Activated CD8-positive, alpha-beta memory T cell treated with anti-CD3 and anti-CD28 coated beads for 36 hours (primary cell): ENCODE results near the gene ARHGAP10. TPM values are rescaled to one million over a fixed set of nuclear protein-coding genes. Genes with fewer than 3 reads are reported as not detected.

ENCODE experiments used
- CTCF ChIA-PET: fragments of 350-600 bp; sonication (Branson Sonifier 250); formaldehyde crosslinking; loops from one replicate; lab custom pipeline; 2021; ENCODE audit warnings: antibody characterized with exemption; lab: Charles Lee
- POLR2A ChIA-PET: fragments of 350-600 bp; sonication (Branson Sonifier 250); formaldehyde crosslinking; loops from one replicate; lab custom pipeline; 2021; ENCODE audit warnings: antibody characterized with exemption; lab: Charles Lee
- total RNA-seq, 2 experiments: library from RNA; stranded (reverse); gene quantifications; one replicate each; pipeline ENCODE4 v1.2.3, GENCODE V29; 2021

Gene ARHGAP10
- total RNA-seq, 2 experiments from 2014 or later: 8.7 to 9.5 TPM

DNA sequence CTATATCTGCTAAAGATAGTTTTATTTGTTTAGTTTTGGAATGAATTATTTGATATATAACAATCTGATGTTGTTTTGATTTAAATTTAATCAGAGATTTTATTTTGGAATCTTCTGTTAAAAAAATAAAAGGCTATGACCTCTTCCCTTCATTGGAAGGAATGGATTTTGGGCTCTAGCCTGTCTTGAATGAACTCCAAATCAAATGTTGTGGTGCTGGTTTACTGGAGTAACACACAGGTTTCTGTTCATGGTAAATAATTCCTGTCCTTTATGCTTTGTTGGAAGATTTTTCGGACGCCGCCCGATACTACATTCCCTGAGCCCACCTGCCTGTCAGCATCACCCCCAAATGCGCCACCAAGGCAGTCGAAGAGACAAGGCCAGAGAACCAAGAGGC is 291.1 kb downstream of the ARHGAP10 start:
- ChIA-PET POLR2A (no interaction called here), CTCF (no interaction called here)

DNA sequence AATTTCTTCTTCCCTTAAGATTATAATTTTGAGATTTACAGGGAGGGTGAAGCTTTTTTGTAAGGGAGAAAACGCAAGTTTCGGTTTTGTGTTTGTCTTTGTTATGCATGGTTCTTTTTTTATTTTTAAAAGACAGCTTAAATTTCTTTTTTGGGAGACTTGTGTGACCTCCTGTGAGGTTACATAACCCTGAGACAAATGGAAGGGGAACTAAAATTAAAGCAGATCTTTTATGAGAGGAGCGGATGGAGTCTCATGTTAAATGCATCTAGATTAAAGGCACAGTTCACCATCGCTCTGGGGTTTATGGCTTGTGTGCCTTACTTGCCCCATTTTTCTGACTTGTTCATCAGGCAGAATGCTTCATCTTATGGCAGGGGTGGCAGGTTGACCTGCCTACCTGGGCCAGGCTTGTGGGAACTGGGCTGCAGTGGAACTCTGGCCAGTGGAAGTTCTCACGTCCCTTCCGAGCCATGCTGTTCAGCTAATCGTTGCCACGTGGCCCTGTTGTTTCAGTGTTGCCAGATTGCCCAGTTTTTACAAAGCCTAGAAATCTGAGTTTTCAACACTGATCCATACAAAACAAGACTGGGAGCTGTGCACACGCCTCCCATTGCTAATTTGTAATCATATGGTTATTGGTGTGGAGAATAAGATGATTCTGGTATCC is 291.8 kb downstream of the ARHGAP10 start:
- ChIA-PET CTCF (no interaction called here), POLR2A (no interaction called here)

DNA sequence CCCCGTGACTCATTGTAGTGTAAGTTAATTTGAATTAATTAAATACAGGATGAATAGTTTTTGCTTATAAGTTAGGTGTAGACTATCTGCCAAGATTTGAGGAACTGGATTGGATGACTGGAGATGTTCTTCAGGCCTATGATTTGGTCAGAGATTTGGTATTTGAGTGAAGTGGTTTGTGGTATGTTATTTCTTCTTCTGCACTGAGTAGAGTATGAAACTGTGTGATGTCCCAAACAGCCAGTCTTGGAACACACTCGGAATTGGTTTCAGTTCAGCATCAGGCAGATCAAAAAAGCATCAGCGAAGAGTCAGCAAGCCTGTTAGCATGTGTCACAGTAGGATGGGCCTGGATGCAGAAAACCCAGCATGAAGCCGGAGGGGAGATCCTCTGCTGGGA is 294.1 kb downstream of the ARHGAP10 start:
- POLR2A ChIA-PET: no interaction called here
- CTCF ChIA-PET: no interaction called here

DNA sequence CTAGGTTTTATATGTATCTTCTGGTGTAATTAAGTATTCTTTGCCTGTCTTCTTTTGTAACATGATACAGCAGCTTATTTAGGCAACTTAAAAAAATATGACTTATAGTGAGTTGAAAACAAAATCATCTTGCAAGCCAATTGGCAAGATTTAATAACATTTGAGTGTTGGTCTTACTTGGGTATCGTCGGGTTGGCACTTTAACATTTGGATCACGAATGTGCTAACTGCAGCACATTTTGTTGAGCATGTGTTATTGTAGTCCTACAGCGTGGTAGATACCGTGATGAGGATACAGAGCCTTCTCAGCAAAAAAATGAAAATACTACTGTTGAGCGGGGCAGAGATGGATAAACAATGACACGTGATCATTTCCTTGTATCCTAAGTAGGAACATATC is 295.3 kb downstream of the ARHGAP10 start:
- ChIA-PET POLR2A (no interaction called here), CTCF (no interaction called here)

DNA sequence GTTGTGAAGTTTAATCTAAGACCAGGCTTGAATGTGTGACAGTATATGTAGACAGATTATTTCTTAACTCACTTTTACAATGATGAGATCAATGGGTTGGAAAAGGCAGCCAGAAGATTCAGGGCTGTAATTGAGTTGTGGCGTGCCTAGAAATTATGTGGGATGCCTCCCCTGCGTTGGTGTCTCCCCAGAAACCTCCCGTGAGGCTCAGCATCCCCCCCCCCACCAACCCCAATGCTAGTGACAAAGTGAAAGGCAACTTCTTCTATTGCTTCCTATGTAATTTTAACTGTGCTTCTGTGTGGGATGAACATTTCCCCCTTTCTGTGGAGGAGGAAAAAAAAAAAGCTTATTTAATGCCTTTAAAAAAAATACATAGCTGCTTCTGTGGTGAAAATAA is 297.9 kb downstream of the ARHGAP10 start:
- POLR2A ChIA-PET: no interaction called here
- CTCF ChIA-PET: interaction anchor here (1.0 kb wide), 1 partner anchor 163 kb away, joined by 3 read pairs; no protein-coding TSS in a partner anchor

DNA sequence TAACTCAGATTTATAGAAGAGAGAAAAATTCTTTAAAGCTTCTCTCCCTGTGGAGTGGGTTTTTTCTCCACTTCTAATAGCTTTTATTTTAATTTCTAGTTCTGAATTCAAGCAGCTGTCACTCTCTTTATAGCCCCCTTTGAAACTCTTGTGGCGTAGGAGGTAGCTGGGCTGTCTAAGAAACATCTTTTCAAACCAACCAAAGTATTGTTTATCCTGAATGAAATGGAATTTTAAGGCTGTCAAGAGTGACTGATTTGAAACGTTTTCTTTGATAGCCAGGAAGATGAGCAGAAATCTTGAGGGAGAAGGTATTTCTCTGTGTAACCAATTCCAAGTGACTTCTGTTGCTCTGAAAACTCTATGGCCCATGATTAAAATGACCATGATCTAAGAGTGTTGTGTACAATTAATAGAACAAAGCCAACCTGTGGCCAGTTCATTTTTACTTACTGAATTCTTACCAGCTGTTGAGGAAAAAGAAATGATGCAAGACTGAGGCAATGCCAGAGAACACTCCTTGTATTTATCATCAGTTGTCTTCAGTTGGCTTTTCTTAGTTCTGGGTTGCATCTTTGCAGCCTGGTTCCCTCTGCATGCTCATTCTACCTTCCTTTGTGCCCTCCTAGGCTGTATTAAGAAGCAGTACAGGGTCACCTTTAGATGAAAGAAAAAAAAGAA is 298.4 kb downstream of the ARHGAP10 start:
- ChIA-PET POLR2A (no interaction called here), CTCF (no interaction called here)

DNA sequence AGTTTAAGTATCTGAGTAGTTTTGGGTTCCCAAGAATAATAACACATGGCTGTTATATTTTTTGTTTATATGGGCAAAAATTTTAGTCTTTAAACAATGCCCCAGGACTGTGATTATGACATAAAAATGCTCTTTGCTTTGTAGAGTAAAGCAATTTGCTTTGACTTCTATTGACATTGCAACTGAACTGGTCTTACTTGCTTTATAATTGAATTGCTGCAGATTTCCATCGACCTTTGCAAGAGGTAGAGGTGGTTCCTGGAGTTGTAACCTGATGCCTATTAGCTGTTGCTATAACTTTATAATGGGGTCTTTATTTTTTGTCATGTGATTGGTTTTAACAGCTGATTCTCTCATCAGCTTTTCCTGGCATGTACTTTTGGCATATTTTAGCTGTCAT is 302.9 kb downstream of the ARHGAP10 start:
- POLR2A ChIA-PET: interaction anchor here (0.5 kb wide), 1 partner anchor 271 kb away, joined by 4 read pairs; no protein-coding TSS in a partner anchor
- CTCF ChIA-PET: no interaction called here

DNA sequence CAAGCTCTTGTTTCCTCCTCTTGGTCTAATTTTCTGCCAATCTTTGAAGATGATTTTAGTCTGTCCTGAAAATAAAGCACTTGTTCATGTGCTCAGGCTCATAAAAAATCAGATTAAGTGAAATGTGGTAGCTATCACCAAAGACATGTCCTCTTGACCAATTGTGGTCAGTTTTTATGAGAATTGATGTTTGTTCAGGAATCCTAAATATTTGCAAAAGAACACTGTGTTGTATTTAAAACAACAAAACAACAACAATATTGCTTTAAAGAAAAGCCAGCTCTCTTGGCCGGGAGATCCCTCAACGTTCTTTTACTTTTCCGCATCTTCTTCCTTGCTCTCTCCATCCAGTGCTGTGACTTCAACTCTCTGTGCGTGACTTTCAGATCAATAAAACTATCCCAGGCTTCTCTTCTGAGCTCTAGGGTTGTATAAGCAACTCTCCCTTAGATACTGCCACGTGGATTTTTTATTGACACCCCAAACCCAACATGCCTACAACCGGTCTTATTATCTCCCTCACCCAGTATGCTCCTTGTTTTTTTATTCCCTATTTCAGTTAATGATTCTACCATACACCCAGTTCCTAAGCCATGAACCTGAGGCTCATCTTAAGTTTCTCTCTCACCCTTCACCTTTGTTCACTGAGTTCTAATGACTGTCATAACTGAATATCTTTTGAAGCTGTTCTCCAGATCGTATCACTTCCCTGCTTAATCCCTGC is 309.9 kb downstream of the ARHGAP10 start:
- POLR2A ChIA-PET: interaction anchor here (0.9 kb wide), 1 partner anchor 20 kb away, joined by 3 read pairs; no protein-coding TSS in a partner anchor
- CTCF ChIA-PET: interaction anchor here (0.5 to 1.0 kb wide), 2 partner anchors 18 to 385 kb away, joined by 3 to 4 read pairs; no protein-coding TSS in a partner anchor

DNA sequence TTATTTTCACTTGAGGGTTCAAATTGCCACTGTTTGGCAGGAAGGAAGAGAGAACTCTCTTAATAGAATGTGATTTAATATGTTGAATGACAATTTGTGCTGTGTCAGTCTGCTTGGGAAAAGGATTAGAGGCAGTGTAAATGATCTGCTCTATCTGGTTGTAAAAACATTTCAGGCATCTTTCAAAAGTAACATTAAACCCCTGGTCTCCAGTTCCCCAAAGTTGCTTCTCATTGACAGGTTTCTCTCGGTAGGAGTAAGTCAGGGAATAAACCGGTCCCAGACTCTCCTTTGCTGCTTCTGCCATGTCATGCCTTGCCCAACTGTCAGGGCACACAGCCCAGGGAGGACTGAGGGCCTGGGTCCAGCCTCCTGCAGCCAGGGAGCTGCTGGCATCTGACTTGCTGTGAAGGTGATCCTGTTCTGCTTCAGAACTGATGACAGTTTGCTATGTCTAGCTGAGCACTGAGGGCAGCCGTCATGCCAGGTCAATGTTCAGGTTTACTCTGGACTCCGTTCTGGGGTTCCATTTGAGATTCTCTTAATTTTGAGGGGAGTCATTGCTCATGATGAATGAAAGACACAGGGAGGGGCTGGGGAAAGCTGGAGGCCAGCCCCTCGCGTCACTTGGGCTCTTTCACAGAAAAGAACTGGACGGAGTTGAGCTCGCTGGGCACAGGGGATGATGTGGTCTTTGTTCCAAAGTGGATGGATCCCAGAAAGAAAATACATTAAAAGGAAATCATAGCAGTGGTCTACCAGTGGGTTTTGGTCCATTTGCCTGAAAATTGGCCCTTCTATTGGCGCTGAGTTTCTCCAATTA is 312.4 kb downstream of the ARHGAP10 start:
- POLR2A ChIA-PET: interaction anchor here (1.1 kb wide), 1 partner anchor 427 kb away, joined by 3 read pairs; the partner anchor contains the start of gene TMEM184C
- CTCF ChIA-PET: no interaction called here

DNA sequence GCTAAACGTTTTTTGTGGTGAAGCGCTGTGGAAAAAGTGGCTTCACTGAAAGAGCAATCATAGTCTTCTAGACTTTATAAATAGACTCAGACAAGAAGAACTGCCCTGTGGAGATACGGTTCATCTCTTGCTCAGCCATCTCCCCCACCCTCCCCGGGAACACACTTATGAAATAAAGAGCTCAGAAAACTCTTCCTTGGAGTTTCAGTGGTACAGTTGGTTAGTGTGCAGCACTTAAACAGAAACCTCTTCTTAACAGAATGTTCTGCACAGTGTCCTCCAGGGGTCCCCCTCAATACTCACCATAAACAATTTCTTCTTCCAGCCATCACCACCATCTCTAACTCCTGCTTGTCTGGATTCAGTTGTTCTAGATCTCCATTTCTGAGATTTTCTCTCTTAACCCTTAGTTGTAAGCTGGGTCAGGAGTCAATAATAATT is 313.0 kb downstream of the ARHGAP10 start:
- POLR2A ChIA-PET: interaction anchor here (1.1 kb wide), 1 partner anchor 428 kb away, joined by 3 read pairs; the partner anchor contains the start of gene TMEM184C
- CTCF ChIA-PET: no interaction called here

DNA sequence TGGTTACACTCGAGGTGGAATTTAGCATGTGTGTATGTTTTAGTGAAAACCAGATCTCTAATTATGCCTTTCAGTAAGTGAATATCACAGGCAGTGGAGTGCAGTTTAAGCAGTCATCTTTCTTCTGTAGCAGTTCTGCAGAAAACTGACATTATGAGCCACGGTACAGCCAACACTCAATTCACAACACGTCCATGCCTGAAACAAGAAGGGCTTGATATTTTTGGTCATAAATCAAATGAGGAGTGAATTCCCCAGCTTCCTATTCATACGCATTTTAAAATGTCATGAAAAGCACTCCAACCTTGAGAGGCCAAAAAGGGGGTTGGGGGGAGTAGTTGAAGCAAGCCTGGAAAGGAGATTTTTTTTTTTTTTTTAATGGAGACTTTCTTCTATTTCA is 316.7 kb downstream of the ARHGAP10 start:
- POLR2A ChIA-PET: no interaction called here
- CTCF ChIA-PET: no interaction called here

DNA sequence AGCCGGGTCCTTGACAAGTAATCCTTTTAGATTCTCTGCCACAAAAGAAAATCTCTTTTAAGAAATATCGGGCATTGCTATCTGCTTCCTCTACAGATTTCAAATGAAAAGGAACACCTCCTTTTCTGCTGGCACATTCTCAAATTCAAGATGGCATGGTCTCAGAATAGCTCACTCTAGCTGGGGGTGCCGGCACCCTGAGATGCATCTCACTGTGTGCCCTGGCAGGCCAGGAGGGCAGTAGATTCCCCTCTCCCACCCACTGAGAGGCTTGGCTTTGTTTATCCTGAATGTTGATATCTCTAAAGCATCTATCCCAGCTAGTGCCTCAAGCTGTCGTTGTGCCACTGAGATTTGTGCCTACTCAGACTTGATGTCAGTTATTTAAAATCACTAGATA is 319.5 kb downstream of the ARHGAP10 start:
- ChIA-PET CTCF (no interaction called here), POLR2A (no interaction called here)

DNA sequence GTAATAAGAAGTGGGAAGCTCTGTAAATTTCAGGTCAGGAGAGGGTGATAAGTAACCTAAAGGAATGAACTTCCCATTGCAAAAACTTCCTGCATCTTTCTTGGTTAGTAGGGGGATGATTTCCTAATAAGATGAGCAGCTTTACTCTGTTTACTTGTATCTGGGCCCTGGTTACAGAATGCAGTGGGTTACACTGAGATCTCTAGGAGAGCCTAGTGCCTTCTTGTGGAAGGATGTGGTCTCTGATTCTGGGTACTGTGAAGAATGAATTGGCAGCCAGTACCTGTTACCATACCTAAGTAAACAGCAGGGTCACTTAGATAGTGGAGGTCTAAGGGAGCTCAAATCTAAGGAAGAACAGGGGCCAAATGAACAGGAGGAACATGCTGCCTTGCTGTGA is 320.6 kb downstream of the ARHGAP10 start:
- ChIA-PET POLR2A (interaction anchor here (0.6 kb wide), 1 partner anchor 435 kb away, joined by 3 read pairs; the partner anchor contains the start of gene TMEM184C), CTCF (interaction anchor here (0.7 kb wide), 1 partner anchor 106 kb away, joined by 4 read pairs; no protein-coding TSS in a partner anchor)

DNA sequence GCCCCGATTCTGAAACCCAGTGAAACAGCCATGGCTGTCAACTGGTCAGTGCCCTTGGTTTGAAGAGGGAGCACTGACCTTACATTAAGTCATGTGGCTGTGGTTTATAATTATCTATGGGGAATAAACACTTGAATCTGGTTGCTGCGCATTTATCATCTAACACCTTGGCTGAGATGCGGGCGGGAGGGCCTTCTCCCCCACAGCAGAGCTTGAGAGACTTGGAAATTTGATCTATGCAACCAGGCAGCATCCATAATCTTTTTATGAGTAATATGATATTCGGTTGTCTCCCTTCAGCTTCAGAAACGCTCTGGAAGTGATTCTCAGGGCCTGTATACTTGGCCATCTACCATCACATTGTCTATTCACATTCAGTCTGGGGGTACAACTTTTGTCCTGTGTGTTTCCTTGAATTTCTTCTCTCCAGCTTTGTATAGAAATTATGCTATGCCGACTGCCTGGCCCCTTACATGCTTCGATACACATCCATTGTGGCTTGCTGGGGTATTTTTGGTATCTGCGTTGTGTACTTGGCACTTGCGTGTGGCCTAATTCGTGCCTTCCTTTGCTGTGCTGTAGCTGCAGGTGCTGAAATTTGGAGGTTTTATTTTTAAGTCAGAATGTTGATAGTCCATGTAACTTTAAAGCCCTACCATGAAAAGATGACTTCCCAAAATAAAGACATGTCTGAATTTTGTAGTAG is 321.6 kb downstream of the ARHGAP10 start:
- POLR2A ChIA-PET: no interaction called here
- CTCF ChIA-PET: no interaction called here

DNA sequence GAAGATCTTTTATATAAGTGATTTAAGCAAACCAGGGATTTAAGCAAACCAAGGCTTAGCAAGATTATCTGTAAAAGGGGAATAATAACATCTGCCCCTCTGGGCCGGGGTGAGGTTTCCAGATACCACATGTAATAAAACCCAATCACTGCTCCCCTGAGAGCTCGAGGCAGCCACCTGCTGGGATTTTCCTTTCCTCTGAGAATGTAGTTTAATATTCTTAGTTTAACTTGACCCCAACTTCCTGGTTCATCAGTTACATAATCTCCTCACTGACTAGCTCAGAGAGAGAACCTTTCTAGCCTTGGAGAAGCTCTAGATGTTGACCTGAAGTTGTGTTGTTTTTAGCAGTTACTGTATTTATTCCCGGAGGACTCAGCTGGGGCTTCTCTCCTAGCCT is 322.4 kb downstream of the ARHGAP10 start:
- ChIA-PET POLR2A (no interaction called here), CTCF (no interaction called here)

DNA sequence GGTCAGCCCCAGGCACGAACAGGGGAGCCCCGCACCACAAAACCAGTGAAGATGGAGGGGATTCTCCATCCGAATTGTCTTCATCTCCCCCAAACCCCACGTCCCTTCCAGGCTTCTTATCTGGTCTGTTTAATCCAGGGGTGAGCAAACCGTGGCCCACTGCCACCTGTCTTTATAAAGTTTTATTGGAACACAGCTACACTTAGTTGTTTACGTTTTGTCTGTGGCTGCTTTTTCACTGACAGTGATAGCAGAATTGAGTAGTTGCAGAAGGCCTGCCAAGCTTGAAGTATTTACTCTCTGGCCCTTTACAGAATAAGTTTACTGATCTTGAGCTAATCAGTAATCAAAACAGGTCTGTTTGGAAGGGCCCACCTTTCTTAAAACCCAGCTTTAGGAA is 324.0 kb downstream of the ARHGAP10 start:
- POLR2A ChIA-PET: no interaction called here

DNA sequence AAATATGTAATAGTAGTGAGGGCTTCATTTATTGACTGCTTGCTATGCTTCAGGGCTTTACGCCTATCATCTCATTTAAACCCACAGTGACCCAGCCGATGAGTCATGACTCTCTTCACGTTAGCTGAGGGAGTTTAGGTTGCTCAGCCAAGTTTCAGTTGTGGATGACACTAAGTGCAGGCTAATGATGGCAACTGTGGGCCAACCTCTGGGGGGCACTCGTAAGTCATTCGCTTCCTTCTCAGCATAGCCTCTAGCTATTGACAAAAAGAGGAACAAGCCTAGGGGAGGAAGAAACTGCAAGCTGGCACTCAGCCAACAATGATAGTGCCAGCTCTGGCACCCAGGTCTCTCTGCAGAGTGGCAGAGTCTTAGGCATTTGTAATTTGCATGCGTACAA is 325.0 kb downstream of the ARHGAP10 start:
- CTCF ChIA-PET: interaction anchor here (1.4 kb wide), 1 partner anchor 385 kb away, joined by 4 read pairs; the partner anchor contains the start of gene NR3C2

More for the DNA sequence above, 324.0 kb downstream of the ARHGAP10 start:
- CTCF ChIA-PET: interaction anchor here (1.4 kb wide), 1 partner anchor 386 kb away, joined by 4 read pairs; the partner anchor contains the start of gene NR3C2

DNA sequence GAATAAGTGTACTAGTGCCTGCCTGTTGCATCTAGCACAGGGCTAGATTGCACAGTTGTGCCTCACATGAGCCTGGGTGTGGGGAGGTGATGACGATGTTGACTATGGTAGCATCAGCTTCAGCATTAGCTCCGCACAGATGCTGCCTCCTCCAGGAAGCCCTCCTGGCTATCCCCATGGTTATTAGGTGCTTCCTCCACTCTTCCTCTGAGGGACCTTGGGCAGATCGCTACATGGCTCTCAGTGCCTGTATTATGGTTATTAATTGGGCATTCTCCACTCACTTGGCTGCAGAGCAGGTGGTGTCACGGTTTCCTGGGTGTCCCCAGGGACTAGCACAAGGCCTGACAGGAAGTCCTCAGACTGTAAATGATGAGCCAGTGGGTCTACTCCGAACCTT is 325.6 kb downstream of the ARHGAP10 start:
- POLR2A ChIA-PET: interaction anchor here (1.5 kb wide), 1 partner anchor 385 kb away, joined by 15 read pairs; the partner anchor contains the start of gene NR3C2
- CTCF ChIA-PET: interaction anchor here (1.4 kb wide), 1 partner anchor 385 kb away, joined by 4 read pairs; the partner anchor contains the start of gene NR3C2

More for the DNA sequence above, 325.0 kb downstream of the ARHGAP10 start:
- POLR2A ChIA-PET: interaction anchor here (1.5 kb wide), 1 partner anchor 386 kb away, joined by 15 read pairs; the partner anchor contains the start of gene NR3C2
